ENCODE measurements around the gene ZNF599. TPM values are rescaled to one million over a fixed set of nuclear protein-coding genes. Genes with fewer than 3 reads are reported as not detected.
A peak's percentile ranks its signal among the peaks of the same experiment; 100 is the strongest.

The ZNF599 gene
- total and polyA plus RNA-seq, 2 experiments from 2014 or later = 3.6 to 6.0 TPM

DNA sequence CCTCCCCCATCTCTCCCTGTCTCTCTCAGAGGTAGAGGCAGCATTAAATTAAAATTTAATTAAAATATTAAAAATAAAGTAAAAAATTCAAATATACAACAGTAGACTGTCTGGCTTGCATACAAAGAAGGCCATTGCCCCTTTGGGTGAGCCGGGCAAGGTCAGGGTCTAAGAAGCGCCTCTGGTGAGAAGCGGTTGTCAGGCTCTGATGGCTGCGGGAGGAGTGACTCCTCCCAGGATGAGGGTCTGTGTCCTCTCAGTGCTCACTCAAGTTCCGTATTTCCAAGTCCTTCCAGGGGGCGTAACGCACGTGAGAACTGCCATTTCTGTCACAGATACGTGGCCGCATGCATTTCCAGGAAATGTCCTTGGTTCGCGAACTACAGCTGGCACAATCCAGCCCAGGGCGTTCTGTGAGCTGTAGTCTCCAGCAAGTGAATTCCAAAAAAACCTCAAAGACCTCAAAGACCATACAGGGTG, 39.7 kb downstream of the ZNF599 start:
- H3K36me3 Mint-ChIP-seq (ENCODE audit: low read depth) = peaks cover 4% of the 10 kb centered on the region
- H3K27me3 Mint-ChIP-seq (ENCODE audit: insufficient read depth, low read depth, poor library complexity) = peaks cover 4% of the 10 kb centered on the region
- DNase-seq (ENCODE audit: low spot score) = peak; percentile 75
- Histone ChIP-seq H3K4me2 (peak overlapping the region; percentile 98), H3K9me2 (ENCODE audit: insufficient read depth) (no peaks in the 10 kb centered on the region), H3K27me3 (ENCODE audit: insufficient read depth) (no peaks in the 10 kb centered on the region), H3F3A (replicated peaks; ENCODE audit: low read depth) (no peaks in the 10 kb centered on the region), H3K27ac (ENCODE audit: low read depth) (peak overlapping the region; percentile 79), H3K36me3 (ENCODE audit: insufficient read depth) (no peaks in the 10 kb centered on the region), H3K4me1 (ENCODE audit: insufficient read depth) (peaks cover 6% of the 10 kb centered on the region), H3K4me3 (peak overlapping the region; percentile 98), H4K20me1 (replicated peaks; ENCODE audit: insufficient read depth) (no peaks in the 10 kb centered on the region), H3K79me2 (replicated peaks; ENCODE audit: insufficient read depth) (no peaks in the 10 kb centered on the region), H2AFZ (peak overlapping the region; percentile 97)
- peak; percentile 36 for ATAC-seq
- no peak for TF ChIP-seq EZH2phosphoT487 (IDR thresholded peaks at IDR 0.05; ENCODE audit: unreplicated experiment)
- no peak for TF ChIP-seq EZH2 (IDR thresholded peaks at IDR 0.05; ENCODE audit: low read depth, unreplicated experiment)
- TF ChIP-seq, protein P1, sequence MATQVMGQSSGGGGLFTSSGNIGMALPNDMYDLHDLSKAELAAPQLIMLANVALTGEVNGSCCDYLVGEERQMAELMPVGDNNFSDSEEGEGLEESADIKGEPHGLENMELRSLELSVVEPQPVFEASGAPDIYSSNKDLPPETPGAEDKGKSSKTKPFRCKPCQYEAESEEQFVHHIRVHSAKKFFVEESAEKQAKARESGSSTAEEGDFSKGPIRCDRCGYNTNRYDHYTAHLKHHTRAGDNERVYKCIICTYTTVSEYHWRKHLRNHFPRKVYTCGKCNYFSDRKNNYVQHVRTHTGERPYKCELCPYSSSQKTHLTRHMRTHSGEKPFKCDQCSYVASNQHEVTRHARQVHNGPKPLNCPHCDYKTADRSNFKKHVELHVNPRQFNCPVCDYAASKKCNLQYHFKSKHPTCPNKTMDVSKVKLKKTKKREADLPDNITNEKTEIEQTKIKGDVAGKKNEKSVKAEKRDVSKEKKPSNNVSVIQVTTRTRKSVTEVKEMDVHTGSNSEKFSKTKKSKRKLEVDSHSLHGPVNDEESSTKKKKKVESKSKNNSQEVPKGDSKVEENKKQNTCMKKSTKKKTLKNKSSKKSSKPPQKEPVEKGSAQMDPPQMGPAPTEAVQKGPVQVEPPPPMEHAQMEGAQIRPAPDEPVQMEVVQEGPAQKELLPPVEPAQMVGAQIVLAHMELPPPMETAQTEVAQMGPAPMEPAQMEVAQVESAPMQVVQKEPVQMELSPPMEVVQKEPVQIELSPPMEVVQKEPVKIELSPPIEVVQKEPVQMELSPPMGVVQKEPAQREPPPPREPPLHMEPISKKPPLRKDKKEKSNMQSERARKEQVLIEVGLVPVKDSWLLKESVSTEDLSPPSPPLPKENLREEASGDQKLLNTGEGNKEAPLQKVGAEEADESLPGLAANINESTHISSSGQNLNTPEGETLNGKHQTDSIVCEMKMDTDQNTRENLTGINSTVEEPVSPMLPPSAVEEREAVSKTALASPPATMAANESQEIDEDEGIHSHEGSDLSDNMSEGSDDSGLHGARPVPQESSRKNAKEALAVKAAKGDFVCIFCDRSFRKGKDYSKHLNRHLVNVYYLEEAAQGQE (IDR thresholded peaks at IDR 0.05; ENCODE audit: unreplicated experiment) = no peak
- TF ChIP-seq, protein P2, sequence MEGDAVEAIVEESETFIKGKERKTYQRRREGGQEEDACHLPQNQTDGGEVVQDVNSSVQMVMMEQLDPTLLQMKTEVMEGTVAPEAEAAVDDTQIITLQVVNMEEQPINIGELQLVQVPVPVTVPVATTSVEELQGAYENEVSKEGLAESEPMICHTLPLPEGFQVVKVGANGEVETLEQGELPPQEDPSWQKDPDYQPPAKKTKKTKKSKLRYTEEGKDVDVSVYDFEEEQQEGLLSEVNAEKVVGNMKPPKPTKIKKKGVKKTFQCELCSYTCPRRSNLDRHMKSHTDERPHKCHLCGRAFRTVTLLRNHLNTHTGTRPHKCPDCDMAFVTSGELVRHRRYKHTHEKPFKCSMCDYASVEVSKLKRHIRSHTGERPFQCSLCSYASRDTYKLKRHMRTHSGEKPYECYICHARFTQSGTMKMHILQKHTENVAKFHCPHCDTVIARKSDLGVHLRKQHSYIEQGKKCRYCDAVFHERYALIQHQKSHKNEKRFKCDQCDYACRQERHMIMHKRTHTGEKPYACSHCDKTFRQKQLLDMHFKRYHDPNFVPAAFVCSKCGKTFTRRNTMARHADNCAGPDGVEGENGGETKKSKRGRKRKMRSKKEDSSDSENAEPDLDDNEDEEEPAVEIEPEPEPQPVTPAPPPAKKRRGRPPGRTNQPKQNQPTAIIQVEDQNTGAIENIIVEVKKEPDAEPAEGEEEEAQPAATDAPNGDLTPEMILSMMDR (conservative IDR thresholded peaks at IDR 0.05; ENCODE audit: low read depth in 2 of 2) = no peak
- TF ChIP-seq JUNB (IDR thresholded peaks at IDR 0.05; ENCODE audit: unreplicated experiment) = no peak
- no peak for TF ChIP-seq ZNF114 (CRISPR knock-in tag; IDR thresholded peaks at IDR 0.05)
- no peak for TF ChIP-seq ZNF331 (CRISPR knock-in tag; IDR thresholded peaks at IDR 0.05; ENCODE audit: low read depth)
- TF ChIP-seq NANOG (IDR thresholded peaks at IDR 0.05; ENCODE audit: borderline replicate concordance) = no peak
- no peak for TF ChIP-seq POLR2AphosphoS5 (IDR thresholded peaks at IDR 0.05; ENCODE audit: low read depth)
- no peak for TF ChIP-seq STAT1 (IDR thresholded peaks at IDR 0.05; ENCODE audit: unreplicated experiment)
- H3K27ac Mint-ChIP-seq = peak overlapping the region; percentile 95
- H3K9me3 Mint-ChIP-seq = no peaks in the 10 kb centered on the region
- H3K4me3 Mint-ChIP-seq = peak overlapping the region; percentile 93
- H3K4me1 Mint-ChIP-seq = peaks cover 11% of the 10 kb centered on the region

All from GM23338 (cell line).